ENCODE data around the gene TMC1. TPM values are rescaled to one million over a fixed set of nuclear protein-coding genes. Genes with fewer than 3 reads are reported as not detected.
"Not testable (repeated sequence)": the region's sequence is repeated elsewhere in the genome, so short reads cannot be mapped to it uniquely, and the experiment has no call there.

The TMC1 gene
- total RNA-seq, 1 donor from 2014 or later: not detected

GRCh38 chr9:72834994-72835393 lies 313.6 kb downstream of the TMC1 start:
- H3K4me1 Mint-ChIP-seq: no peaks in the 10 kb centered on the region
- no peak overlapping the region for H3K27ac Mint-ChIP-seq
- intact Hi-C loops (cut with micrococcal nuclease): no loop called here
- H3K36me3 Mint-ChIP-seq (ENCODE audit: low read depth): no peaks in the 10 kb centered on the region
- H3K27me3 Mint-ChIP-seq: peaks cover 2% of the 10 kb centered on the region
- no peaks in the 10 kb centered on the region for H3K9me3 Mint-ChIP-seq
- H3K4me3 Mint-ChIP-seq: no peak overlapping the region
- DNase-seq: no peak

GRCh38 chr9:72836790-72837189 lies 315.4 kb downstream of the TMC1 start:
- DNase-seq: no peak
- no peak overlapping the region for H3K4me3 Mint-ChIP-seq
- no peak overlapping the region for H3K27ac Mint-ChIP-seq
- H3K4me1 Mint-ChIP-seq: no peaks in the 10 kb centered on the region
- H3K9me3 Mint-ChIP-seq: no peaks in the 10 kb centered on the region
- intact Hi-C loops (cut with micrococcal nuclease): no loop called here
- no peaks in the 10 kb centered on the region for H3K36me3 Mint-ChIP-seq (ENCODE audit: low read depth)
- peaks cover 2% of the 10 kb centered on the region for H3K27me3 Mint-ChIP-seq

GRCh38 chr9:72839085-72839484 lies 317.7 kb downstream of the TMC1 start:
- Mint-ChIP-seq H3K4me1 (no peaks in the 10 kb centered on the region), H3K27ac (no peak overlapping the region), H3K27me3 (peaks cover 2% of the 10 kb centered on the region), H3K9me3 (no peaks in the 10 kb centered on the region), H3K4me3 (no peak overlapping the region), H3K36me3 (ENCODE audit: low read depth) (no peaks in the 10 kb centered on the region)
- intact Hi-C loops (cut with micrococcal nuclease): no loop called here
- DNase-seq: no peak

DNA sequence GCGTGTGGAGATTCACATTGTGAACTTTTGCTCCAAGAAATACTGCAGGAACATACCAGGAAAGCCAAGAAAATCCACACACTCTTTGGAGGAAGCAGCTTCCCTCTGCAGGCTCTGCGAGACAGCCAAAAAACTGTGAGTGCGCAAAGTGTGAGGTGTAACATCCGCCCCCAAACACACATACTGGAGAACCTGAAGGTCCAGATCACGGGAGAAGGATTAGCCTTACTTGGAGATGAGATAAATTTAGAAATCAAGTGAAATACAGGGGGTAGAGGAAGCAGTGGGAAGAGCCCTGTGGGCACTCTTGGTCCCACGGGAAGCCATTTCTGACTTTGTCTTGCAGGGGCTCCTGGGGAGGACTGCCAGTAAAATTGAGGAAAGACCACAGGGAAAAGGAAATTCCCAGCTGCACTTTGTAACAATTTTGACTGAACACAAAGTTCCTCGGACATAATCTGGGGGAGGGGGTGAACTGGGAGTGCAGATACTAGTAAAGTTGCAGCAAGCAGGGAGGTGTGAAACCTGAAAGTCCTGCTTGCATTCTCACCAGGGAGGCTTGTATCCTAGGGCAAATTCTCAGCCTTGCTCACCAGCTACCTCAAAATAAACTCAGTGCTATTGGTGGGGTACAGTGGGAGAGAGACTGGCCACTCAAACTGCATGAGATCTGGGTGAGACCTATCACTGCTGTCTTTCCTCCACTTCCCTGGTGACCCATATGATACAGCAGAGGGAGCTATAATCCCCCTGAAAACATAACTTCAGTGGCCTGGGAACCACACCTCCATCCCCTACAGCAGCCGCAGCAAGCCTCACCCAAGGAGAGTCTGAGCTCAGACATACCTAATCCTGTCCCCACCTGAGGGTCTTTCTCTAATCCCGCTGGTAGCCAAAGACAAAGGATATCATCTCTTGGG lies 322.4 kb downstream of the TMC1 start:
- Mint-ChIP-seq H3K9me3 (peaks cover 7% of the 10 kb centered on the region), H3K4me3 (no peak overlapping the region), H3K36me3 (ENCODE audit: low read depth) (no peaks in the 10 kb centered on the region), H3K27me3 (no peaks in the 10 kb centered on the region), H3K4me1 (no peaks in the 10 kb centered on the region), H3K27ac (no peak overlapping the region)
- DNase-seq: no peak
- intact Hi-C loops (cut with micrococcal nuclease): no loop called here

DNA sequence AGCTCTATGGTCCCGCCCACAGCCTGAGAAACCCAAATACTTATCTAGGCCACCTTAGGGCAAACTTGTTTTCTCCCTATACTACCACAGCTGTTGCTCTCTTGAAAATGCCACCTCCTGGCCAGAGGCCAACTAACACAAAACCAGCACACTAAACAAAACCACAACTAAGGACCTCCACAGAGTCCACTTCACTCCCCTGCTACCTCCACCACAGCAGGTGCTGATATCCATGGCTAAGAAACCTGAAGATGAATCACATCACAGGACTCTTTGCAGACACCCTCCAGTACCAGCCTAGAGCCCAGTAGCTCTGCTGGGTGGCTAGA lies 323.0 kb downstream of the TMC1 start:
- H3K36me3 Mint-ChIP-seq (ENCODE audit: low read depth): no peaks in the 10 kb centered on the region

GRCh38 chr9:72845052-72845451 lies 323.6 kb downstream of the TMC1 start:
- DNase-seq; intact Hi-C loops (cut with micrococcal nuclease); H3K9me3 Mint-ChIP-seq; H3K4me3 Mint-ChIP-seq; H3K36me3 Mint-ChIP-seq (ENCODE audit: low read depth); H3K27me3 Mint-ChIP-seq; H3K27ac Mint-ChIP-seq; H3K4me1 Mint-ChIP-seq: not testable (repeated sequence)

More for the DNA sequence above, 323.0 kb downstream of the TMC1 start:
- Mint-ChIP-seq H3K4me3 (no peak overlapping the region), H3K27me3 (no peaks in the 10 kb centered on the region), H3K9me3 (peaks cover 7% of the 10 kb centered on the region), H3K27ac (no peak overlapping the region), H3K4me1 (no peaks in the 10 kb centered on the region)
- DNase-seq: no peak
- intact Hi-C loops (cut with micrococcal nuclease): no loop called here

DNA sequence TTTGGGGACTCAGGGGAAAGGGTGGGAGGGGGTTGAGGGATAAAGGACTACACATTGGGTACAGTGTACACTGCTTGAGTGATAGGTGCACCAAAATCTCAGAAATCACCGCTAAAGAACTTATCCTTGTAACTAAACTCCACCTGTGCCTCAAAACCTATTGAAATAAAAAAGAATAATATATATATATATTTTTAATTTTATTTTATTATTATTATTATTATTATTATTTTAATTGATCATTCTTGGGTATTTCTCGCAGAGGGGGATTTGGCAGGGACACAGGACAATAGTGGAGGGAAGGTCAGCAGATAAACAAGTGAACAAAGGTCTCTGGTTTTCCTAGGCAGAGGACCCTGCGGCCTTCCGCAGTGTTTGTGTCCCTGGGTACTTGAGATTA lies 328.8 kb downstream of the TMC1 start:
- H3K9me3 Mint-ChIP-seq, H3K4me3 Mint-ChIP-seq: not testable (repeated sequence)

DNA sequence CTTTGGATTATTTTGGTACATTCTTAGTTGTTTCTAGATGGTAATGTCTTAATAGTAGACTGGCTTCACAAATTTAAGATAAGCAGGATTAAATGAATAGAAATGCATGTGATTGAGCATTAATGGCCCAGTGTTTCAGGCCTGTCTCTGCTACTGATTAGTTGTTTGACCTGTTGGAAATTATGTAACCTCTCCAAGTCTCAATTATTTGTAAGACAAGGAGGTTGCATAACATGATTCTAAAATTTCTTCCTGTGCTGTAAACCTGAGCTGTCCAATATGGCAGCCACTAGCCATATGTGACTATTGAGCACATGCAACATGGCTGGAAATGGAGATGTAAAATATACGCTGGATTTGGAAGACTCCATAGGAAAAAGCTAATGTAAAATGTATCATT lies 333.9 kb downstream of the TMC1 start:
- no peaks in the 10 kb centered on the region for H3K9me3 Mint-ChIP-seq
- no peak overlapping the region for H3K27ac Mint-ChIP-seq
- intact Hi-C loops (cut with micrococcal nuclease): loop anchor here (5.0 kb wide), 2 partner anchors 167 to 227 kb away; no protein-coding TSS in a partner anchor
- no peaks in the 10 kb centered on the region for H3K27me3 Mint-ChIP-seq
- DNase-seq: no peak
- H3K4me3 Mint-ChIP-seq: no peak overlapping the region
- no peaks in the 10 kb centered on the region for H3K4me1 Mint-ChIP-seq
- H3K36me3 Mint-ChIP-seq (ENCODE audit: low read depth): no peaks in the 10 kb centered on the region

More for the DNA sequence above, 328.8 kb downstream of the TMC1 start:
- intact Hi-C loops (cut with micrococcal nuclease); H3K27ac Mint-ChIP-seq; H3K27me3 Mint-ChIP-seq; H3K4me1 Mint-ChIP-seq; H3K36me3 Mint-ChIP-seq (ENCODE audit: low read depth); DNase-seq: not testable (repeated sequence)

GRCh38 chr9:72855890-72856523 lies 334.6 kb downstream of the TMC1 start:
- intact Hi-C loops (cut with micrococcal nuclease): loop anchor here (5.0 kb wide), 2 partner anchors 166 to 226 kb away; no protein-coding TSS in a partner anchor
- no peak overlapping the region for H3K4me3 Mint-ChIP-seq
- no peaks in the 10 kb centered on the region for H3K27me3 Mint-ChIP-seq
- H3K36me3 Mint-ChIP-seq (ENCODE audit: low read depth): no peaks in the 10 kb centered on the region
- H3K9me3 Mint-ChIP-seq: no peaks in the 10 kb centered on the region
- no peak overlapping the region for H3K27ac Mint-ChIP-seq
- no peaks in the 10 kb centered on the region for H3K4me1 Mint-ChIP-seq
- no peak for DNase-seq

DNA sequence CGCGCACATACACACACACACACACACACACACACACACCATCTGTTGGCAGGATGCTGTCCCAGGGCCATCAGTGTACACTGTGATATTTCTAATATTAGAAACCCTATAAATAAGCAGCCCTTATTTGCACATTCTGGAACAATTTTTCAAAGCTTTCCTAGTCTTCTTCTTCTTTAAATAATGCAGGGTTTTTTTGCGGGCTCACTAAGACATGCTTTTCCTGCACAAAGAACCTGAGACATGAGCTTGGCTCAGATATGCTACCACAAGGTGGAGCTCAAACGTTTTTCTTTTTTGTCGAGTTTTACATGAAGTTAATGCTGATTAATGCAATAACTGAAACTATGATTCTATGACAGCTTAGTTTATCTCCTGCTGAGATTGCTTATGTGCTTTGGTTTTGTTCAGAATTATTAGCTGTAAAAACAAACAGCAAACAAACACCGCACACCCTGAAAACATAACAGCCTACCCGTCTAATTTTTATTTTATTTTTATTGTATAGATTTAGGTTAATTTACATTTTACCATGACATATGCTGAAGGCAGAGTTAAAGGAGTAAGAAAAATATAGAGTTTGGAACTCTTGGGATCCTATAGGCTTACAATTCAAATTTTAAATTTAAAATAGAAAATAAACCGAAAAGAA lies 335.7 kb downstream of the TMC1 start:
- no peak overlapping the region for H3K4me3 Mint-ChIP-seq
- H3K27ac Mint-ChIP-seq: no peak overlapping the region
- no peaks in the 10 kb centered on the region for H3K4me1 Mint-ChIP-seq
- no peak for DNase-seq
- intact Hi-C loops (cut with micrococcal nuclease): loop anchor here (5.0 kb wide), 2 partner anchors 165 to 225 kb away; no protein-coding TSS in a partner anchor
- no peaks in the 10 kb centered on the region for H3K27me3 Mint-ChIP-seq
- H3K9me3 Mint-ChIP-seq: no peaks in the 10 kb centered on the region
- H3K36me3 Mint-ChIP-seq (ENCODE audit: low read depth): no peaks in the 10 kb centered on the region

- H3K27me3 Mint-ChIP-seq: no peaks in the 10 kb centered on the region
- H3K4me1 Mint-ChIP-seq: no peaks in the 10 kb centered on the region
- no peaks in the 10 kb centered on the region for H3K9me3 Mint-ChIP-seq
- no peaks in the 10 kb centered on the region for H3K36me3 Mint-ChIP-seq (ENCODE audit: low read depth)
- no peak overlapping the region for H3K27ac Mint-ChIP-seq
- no peak for DNase-seq
- intact Hi-C loops (cut with micrococcal nuclease): loop anchor here (5.0 kb wide), 2 partner anchors 165 to 225 kb away; no protein-coding TSS in a partner anchor
- H3K4me3 Mint-ChIP-seq: no peak overlapping the region
These were observed 336.2 kb downstream of the TMC1 start for GRCh38 chr9:72857624-72857996.

DNA sequence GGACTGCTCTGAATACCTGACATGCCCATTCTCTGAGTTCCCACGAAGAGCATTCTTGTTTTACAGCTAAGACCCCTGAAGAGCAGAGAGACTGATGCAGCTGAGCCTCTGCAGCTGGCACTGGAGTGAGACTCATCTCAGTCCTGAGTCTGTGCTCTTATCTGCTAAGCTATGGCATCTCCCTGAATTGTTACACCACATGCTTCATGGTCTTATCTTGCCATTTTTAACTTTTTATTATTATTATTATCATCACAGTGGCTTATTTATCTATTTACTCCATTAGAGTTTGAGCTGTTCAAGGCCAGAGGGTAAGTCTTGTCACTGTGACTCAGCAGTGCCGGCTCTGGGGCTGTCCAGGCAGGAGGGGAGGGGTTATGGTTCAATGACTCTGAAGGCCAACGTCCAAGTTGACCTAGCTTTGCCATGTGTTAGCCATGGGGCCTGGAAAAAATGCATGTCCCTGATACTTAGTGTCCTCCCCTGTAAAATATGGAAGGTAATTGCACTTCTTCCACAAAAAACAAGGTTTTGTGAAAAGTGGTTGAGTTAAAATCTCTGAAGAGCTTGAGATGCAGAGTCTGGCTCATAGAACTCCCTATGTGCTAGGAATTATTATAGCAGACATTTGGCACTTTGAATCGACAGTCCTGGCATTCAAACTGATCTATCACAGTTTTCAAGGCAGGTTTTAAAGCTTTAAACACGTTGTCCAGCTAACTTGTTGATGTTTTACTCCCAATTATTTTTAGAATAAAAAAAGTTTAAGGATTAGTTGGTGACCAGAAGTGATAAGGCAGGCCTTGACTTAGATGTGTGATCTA lies 336.9 kb downstream of the TMC1 start:
- Mint-ChIP-seq H3K4me1 (no peaks in the 10 kb centered on the region), H3K27ac (no peak overlapping the region), H3K4me3 (no peak overlapping the region), H3K9me3 (no peaks in the 10 kb centered on the region), H3K36me3 (ENCODE audit: low read depth) (no peaks in the 10 kb centered on the region), H3K27me3 (no peaks in the 10 kb centered on the region)
- DNase-seq: no peak
- intact Hi-C loops (cut with micrococcal nuclease): loop anchor here (5.0 kb wide), 2 partner anchors 164 to 224 kb away; no protein-coding TSS in a partner anchor

DNA sequence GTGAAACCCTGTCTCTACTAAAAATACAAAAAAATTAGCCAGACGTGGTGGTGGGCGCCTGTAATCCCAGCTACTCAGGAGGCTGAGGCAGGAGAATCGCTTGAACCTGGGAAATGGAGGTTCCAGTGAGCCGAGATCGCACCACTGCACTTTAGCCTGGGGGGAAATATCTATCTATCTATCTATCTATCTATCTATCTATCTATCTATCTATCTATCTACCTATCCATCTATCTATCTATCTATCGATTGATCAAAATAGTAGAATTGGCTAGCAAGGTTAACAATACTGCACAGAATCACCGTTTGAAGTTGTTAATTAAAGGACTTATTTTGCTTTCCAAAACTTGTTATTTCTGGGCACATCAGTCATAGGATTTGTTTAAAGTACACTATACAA lies 341.4 kb downstream of the TMC1 start:
- H3K36me3 Mint-ChIP-seq (ENCODE audit: low read depth); H3K9me3 Mint-ChIP-seq; H3K27me3 Mint-ChIP-seq; H3K27ac Mint-ChIP-seq; H3K4me1 Mint-ChIP-seq; H3K4me3 Mint-ChIP-seq; DNase-seq; intact Hi-C loops (cut with micrococcal nuclease): not testable (repeated sequence)
